ENCODE results near the gene NQO2.

- peak; percentile 20 to 57 for TF ChIP-seq POLR2AphosphoS5 (IDR thresholded peaks at IDR 0.05)
- TF ChIP-seq, protein P1, sequence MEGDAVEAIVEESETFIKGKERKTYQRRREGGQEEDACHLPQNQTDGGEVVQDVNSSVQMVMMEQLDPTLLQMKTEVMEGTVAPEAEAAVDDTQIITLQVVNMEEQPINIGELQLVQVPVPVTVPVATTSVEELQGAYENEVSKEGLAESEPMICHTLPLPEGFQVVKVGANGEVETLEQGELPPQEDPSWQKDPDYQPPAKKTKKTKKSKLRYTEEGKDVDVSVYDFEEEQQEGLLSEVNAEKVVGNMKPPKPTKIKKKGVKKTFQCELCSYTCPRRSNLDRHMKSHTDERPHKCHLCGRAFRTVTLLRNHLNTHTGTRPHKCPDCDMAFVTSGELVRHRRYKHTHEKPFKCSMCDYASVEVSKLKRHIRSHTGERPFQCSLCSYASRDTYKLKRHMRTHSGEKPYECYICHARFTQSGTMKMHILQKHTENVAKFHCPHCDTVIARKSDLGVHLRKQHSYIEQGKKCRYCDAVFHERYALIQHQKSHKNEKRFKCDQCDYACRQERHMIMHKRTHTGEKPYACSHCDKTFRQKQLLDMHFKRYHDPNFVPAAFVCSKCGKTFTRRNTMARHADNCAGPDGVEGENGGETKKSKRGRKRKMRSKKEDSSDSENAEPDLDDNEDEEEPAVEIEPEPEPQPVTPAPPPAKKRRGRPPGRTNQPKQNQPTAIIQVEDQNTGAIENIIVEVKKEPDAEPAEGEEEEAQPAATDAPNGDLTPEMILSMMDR (IDR thresholded peaks at IDR 0.05) = no peak
Measured at GRCh38 chr6:3013486-3013885, 13.8 kb downstream of the NQO2 start.
